Stomach (tissue), 9 donors: ENCODE data around the gene ZNRF2. TPM values are rescaled to one million over a fixed set of nuclear protein-coding genes. Genes with fewer than 3 reads are reported as not detected.
"Not testable (repeated sequence)": the region's sequence is repeated elsewhere in the genome, so short reads cannot be mapped to it uniquely, and the experiment has no call there.

ENCODE experiments used
- DNase-seq, 2 donors: peaks; one replicate each; pipeline versions ENCODE4 v3.0.0 to v3.0.0-alpha.2; 2013 to 2019
- H3K27ac ChIP-seq, 5 donors: fragments of 200-600 bp in 4 of 5; sonication (generic) in 4 of 5; one replicate each; pipeline ENCODE4 v1.5.1; 2013 to 2019; ENCODE audit warnings: mild to moderate bottlenecking in 1 of 5, moderate library complexity in 1 of 5
- H3K27me3 ChIP-seq, 3 donors: fragments of 200-600 bp; sonication (generic); one replicate each; pipeline ENCODE4 v1.5.1; 2017 to 2019; ENCODE audit warnings: mixed run types in 1 of 3
- H3K36me3 ChIP-seq, 4 donors: fragments of 200-600 bp; sonication (generic); 1 replicate in 3 of 4; 2 replicates in 1 of 4; pipeline ENCODE4 v1.5.1; 2016 to 2019
- H3K4me1 ChIP-seq, 4 donors: fragments of 200-600 bp; sonication (generic); one replicate each; pipeline ENCODE4 v1.5.1; 2016 to 2019
- H3K4me3 ChIP-seq, 4 donors: fragments of 200-600 bp; sonication (generic) in 3 of 4; one replicate each; pipeline ENCODE4 v1.5.1; 2016 to 2019; ENCODE audit warnings: mild to moderate bottlenecking in 1 of 4
- H3K9me3 ChIP-seq, 4 donors: fragments of 200-600 bp; sonication (generic); one replicate each; pipeline ENCODE4 v1.5.1; 2016 to 2019
- EP300 ChIP-seq: sonication (generic); formaldehyde crosslinking; IDR thresholded peaks from one replicate; pipeline ENCODE4 v1.6.1; 2017; ENCODE audit warnings: antibody characterized with exemption
- POLR2A ChIP-seq, 4 donors: fragments of 450-650 bp; IDR thresholded peaks; one replicate each; pipeline ENCODE4 v1.6.1; 2016; ENCODE audit warnings: antibody characterized with exemption in 4 of 4, control low read depth in 2 of 4, mild to moderate bottlenecking in 1 of 4, moderate library complexity in 1 of 4
- POLR2AphosphoS5 ChIP-seq, 3 donors: sonication (generic); formaldehyde crosslinking; IDR thresholded peaks; one replicate each; pipeline ENCODE4 v1.6.1; 2016; ENCODE audit warnings: antibody characterized with exemption in 3 of 3
- WGBS, 5 donors: extraction: QIAGEN DNeasy Blood & Tissue Kit in 3 of 5; methylation state at CpG; one replicate each; pipeline versions ENCODE4 v1.1.5 to v1.1.7; 2013 to 2018; 5-methylcytosine and 5-hydroxymethylcytosine counted together
- intact Hi-C: fragments of 100-400 bp; cut with DNase I; formaldehyde crosslinking; loops from one replicate; pipeline ENCODE4 v1.15.1; 2023; ENCODE audit warnings: low total_unique reads
- polyA plus RNA-seq, 3 donors: library from polyadenylated mRNA; stranded (reverse); fragments of 200-250 nt; gene quantifications; one replicate each; pipeline ENCODE4 v1.2.3, GENCODE V29; 2013
- total RNA-seq, 5 donors: library from RNA; depleted of rRNA; stranded (reverse); fragments of >200 nt; gene quantifications; one replicate each; pipeline versions ENCODE4 v1.1.0 to v1.2.3, GENCODE V29; 2014 to 2016
- TF ChIP-seq, protein P1 (sequence below), 7 experiments: fragments of 450-650 bp in 4 of 7; fragments of 200-600 bp in 3 of 7; sonication (generic) in 3 of 7; IDR thresholded peaks; one replicate each; pipeline ENCODE4 v1.5.1; 2016 to 2019; ENCODE audit warnings: antibody characterized with exemption in 7 of 7, control low read depth in 2 of 7, mild to moderate bottlenecking in 1 of 7
- donor health status: healthy with polysubstance abuse.
- donor health status: Bipolar disorder and iron deficiency.
- donor health status: healthy.

The ZNRF2 gene
- total and polyA plus RNA-seq, 8 donors, result 5.4 to 209 (median 23.6) TPM

DNA sequence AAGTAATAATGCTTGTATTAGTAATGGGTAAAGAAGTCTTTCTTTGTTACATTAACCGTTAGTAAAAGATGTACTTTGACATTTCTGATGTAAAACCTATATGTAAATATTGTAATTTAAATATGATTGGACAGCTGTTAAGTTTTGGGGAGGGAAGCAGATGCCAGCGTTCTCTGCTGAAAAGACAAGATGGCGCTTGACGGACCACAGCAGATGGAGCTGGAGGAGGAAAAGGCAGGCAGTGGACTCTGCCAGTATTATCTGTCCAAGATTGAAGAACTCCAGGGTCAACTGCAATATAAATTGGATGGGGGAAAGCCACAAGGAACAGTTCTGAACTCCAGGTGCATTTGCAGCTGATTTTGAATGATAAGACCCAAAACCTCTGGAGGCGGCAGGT, 86.9 kb downstream of the ZNRF2 start:
- intact Hi-C loops, result no loop called here
- H3K27ac ChIP-seq, result no peak overlapping the region
- WGBS, 5 donors, result 97 to 99% (median 98%) methylated on average over 5 of the region's 5 CpGs
- peaks cover 0 to 11% (median 10%) of the 10 kb centered on the region in 4 donors for H3K36me3 ChIP-seq
- no peaks in the 10 kb centered on the region for H3K9me3 ChIP-seq
- no peaks in the 10 kb centered on the region for H3K27me3 ChIP-seq
- no peak for TF ChIP-seq POLR2A (IDR thresholded peaks at IDR 0.05)
- TF ChIP-seq, protein P1, sequence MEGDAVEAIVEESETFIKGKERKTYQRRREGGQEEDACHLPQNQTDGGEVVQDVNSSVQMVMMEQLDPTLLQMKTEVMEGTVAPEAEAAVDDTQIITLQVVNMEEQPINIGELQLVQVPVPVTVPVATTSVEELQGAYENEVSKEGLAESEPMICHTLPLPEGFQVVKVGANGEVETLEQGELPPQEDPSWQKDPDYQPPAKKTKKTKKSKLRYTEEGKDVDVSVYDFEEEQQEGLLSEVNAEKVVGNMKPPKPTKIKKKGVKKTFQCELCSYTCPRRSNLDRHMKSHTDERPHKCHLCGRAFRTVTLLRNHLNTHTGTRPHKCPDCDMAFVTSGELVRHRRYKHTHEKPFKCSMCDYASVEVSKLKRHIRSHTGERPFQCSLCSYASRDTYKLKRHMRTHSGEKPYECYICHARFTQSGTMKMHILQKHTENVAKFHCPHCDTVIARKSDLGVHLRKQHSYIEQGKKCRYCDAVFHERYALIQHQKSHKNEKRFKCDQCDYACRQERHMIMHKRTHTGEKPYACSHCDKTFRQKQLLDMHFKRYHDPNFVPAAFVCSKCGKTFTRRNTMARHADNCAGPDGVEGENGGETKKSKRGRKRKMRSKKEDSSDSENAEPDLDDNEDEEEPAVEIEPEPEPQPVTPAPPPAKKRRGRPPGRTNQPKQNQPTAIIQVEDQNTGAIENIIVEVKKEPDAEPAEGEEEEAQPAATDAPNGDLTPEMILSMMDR (IDR thresholded peaks at IDR 0.05), result no peak
- TF ChIP-seq POLR2AphosphoS5 (IDR thresholded peaks at IDR 0.05), result no peak
- TF ChIP-seq EP300, result no peak
- no peak overlapping the region for H3K4me3 ChIP-seq
- DNase-seq, result no peak
- peaks cover 0 to 7% (median 0%) of the 10 kb centered on the region in 4 donors for H3K4me1 ChIP-seq

DNA sequence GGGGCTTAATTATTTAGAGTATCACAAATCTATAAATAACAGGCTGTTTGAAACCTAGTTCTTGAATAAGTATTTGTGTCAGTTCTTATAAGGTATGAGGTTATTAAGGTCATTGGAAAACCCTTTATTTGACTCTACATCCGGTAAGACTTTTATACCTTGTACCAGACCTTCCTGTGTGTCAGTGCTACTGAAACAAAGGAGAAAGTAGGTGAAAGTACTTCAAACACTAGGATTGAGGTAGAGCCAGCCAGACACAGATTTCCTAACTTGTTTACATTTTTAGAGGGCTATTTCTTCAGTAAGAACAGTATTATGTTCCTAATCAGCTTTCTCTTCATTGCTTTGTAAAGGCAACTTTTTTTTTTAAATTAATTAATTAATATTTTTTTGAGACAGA, 93.9 kb downstream of the ZNRF2 start:
- no peaks in the 10 kb centered on the region for H3K36me3 ChIP-seq
- peaks cover 0 to 15% (median 11%) of the 10 kb centered on the region in 4 donors for H3K9me3 ChIP-seq
- TF ChIP-seq EP300, result no peak
- TF ChIP-seq POLR2A (IDR thresholded peaks at IDR 0.05), result no peak
- intact Hi-C loops, result no loop called here
- H3K4me1 ChIP-seq, result peaks cover 0 to 15% (median 4%) of the 10 kb centered on the region in 4 donors
- DNase-seq, result peak in 1 of 2 donors; percentile 52
- no peak overlapping the region for H3K4me3 ChIP-seq
- 25 to 60% (median 38%) methylated on average over 1 of the region's 1 CpG for WGBS, 5 donors
- H3K27me3 ChIP-seq, result no peaks in the 10 kb centered on the region
- no peak overlapping the region for H3K27ac ChIP-seq

- no peaks in the 10 kb centered on the region for H3K27me3 ChIP-seq
- H3K9me3 ChIP-seq, result peaks cover 0 to 15% (median 11%) of the 10 kb centered on the region in 4 donors
- no peaks in the 10 kb centered on the region for H3K36me3 ChIP-seq
- H3K4me3 ChIP-seq, result no peak overlapping the region
- peaks cover 0 to 15% (median 4%) of the 10 kb centered on the region in 4 donors for H3K4me1 ChIP-seq
- 43 to 57% (median 48%) methylated on average over 4 of the region's 4 CpGs for WGBS, 5 donors
- no peak for DNase-seq
- no peak overlapping the region for H3K27ac ChIP-seq
- intact Hi-C loops, result no loop called here
- TF ChIP-seq, protein P1 (IDR thresholded peaks at IDR 0.05), result no peak
- TF ChIP-seq EP300 (no peak), POLR2AphosphoS5 (IDR thresholded peaks at IDR 0.05) (no peak), POLR2A (IDR thresholded peaks at IDR 0.05) (no peak)
Observed at GRCh38 chr7:30379131-30379530, 94.7 kb downstream of the ZNRF2 start.

DNA sequence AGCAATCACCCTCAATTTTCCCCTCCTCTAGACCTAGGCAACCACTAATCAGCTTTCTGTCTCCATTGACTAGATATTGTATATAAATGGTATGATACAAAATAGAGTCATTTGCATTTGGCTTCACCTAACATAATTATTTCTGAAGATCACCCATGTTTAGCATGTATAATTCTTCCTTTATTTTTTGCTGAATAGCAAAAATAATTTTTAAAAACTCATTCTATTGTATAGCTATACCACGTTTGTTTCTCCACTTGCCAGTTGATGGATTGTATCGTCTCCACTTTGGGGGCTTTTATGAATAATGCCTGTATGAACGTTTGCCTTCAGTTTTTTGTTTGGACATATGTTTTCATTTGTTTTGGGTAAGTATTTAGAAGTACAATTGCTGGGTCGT, 95.3 kb downstream of the ZNRF2 start:
- no peak for DNase-seq
- H3K36me3 ChIP-seq, result no peaks in the 10 kb centered on the region
- no peak overlapping the region for H3K27ac ChIP-seq
- H3K27me3 ChIP-seq, result no peaks in the 10 kb centered on the region
- peaks cover 0 to 15% (median 4%) of the 10 kb centered on the region in 4 donors for H3K4me1 ChIP-seq
- intact Hi-C loops, result no loop called here
- no peak overlapping the region for H3K4me3 ChIP-seq
- peaks cover 0 to 15% (median 11%) of the 10 kb centered on the region in 4 donors for H3K9me3 ChIP-seq
- WGBS, 5 donors, result 52 to 74% (median 62%) methylated on average over 4 of the region's 4 CpGs
- TF ChIP-seq, protein P1 (IDR thresholded peaks at IDR 0.05), result no peak
- TF ChIP-seq POLR2A (IDR thresholded peaks at IDR 0.05) (no peak), EP300 (no peak), POLR2AphosphoS5 (IDR thresholded peaks at IDR 0.05) (no peak)

DNA sequence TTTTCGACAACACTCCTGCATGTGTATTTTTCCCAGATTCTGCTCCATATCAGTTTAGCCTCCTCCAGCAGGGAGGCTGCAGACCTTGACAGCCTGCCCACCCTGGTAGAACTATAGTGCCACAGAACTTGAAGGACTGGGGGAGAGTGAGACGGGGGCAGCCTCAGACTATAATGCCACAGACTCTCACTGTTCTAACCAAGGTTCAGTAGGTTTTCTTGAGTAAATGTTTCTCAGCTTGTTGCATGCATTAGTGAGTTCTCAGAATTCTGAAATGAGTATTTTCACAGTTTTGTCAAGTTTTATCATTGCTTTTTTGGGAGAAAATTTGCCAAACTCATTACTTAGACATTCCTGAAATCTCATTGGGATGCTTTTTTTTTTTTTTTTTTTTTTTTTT, 95.9 kb downstream of the ZNRF2 start:
- H3K4me3 ChIP-seq, result no peak overlapping the region
- peaks cover 0 to 15% (median 11%) of the 10 kb centered on the region in 4 donors for H3K9me3 ChIP-seq
- no peaks in the 10 kb centered on the region for H3K36me3 ChIP-seq
- intact Hi-C loops, result no loop called here
- no peak for TF ChIP-seq POLR2AphosphoS5 (IDR thresholded peaks at IDR 0.05)
- no peak for TF ChIP-seq POLR2A (IDR thresholded peaks at IDR 0.05)
- TF ChIP-seq, protein P1 (IDR thresholded peaks at IDR 0.05), result no peak
- no peak for TF ChIP-seq EP300
- peaks cover 0 to 15% (median 4%) of the 10 kb centered on the region in 4 donors for H3K4me1 ChIP-seq
- no peak for DNase-seq
- WGBS, 5 donors, result 58 to 85% (median 72%) methylated on average over 2 of the region's 2 CpGs
- no peaks in the 10 kb centered on the region for H3K27me3 ChIP-seq
- no peak overlapping the region for H3K27ac ChIP-seq

DNA sequence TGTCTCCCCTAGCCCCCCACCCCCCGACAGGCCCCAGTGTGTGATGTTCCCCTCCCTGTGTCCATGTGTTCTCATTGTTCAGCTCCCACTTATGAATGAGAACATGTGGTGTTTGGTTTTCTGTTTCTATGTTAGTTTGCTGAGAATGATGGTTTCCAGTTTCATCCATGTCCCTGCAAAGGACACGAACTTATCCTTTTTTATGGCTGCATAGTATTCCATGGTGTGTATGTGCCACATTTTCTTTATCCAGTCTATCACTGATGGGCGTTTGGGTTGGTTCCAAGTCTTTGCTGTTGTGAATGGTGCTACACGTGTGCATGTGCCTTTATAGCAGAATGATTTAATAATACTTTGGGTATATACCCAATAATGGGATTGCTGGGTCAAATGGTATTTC, 96.4 kb downstream of the ZNRF2 start:
- H3K27me3 ChIP-seq, H3K27ac ChIP-seq, H3K36me3 ChIP-seq, intact Hi-C loops, DNase-seq, H3K4me3 ChIP-seq: not testable (repeated sequence)
- peaks cover 0 to 15% (median 11%) of the 10 kb centered on the region in 4 donors for H3K9me3 ChIP-seq
- peaks cover 0 to 15% (median 4%) of the 10 kb centered on the region in 4 donors for H3K4me1 ChIP-seq
- WGBS, 5 donors, result 93 to 97% (median 97%) methylated on average over 3 to 4 of the region's 4 CpGs
